ENCODE measurements around the gene GTF2I.
A peak's percentile ranks its signal among the peaks of the same experiment; 100 is the strongest.
"Not testable (repeated sequence)": the region's sequence is repeated elsewhere in the genome, so short reads cannot be mapped to it uniquely, and the experiment has no call there.

The GTF2I gene

DNA sequence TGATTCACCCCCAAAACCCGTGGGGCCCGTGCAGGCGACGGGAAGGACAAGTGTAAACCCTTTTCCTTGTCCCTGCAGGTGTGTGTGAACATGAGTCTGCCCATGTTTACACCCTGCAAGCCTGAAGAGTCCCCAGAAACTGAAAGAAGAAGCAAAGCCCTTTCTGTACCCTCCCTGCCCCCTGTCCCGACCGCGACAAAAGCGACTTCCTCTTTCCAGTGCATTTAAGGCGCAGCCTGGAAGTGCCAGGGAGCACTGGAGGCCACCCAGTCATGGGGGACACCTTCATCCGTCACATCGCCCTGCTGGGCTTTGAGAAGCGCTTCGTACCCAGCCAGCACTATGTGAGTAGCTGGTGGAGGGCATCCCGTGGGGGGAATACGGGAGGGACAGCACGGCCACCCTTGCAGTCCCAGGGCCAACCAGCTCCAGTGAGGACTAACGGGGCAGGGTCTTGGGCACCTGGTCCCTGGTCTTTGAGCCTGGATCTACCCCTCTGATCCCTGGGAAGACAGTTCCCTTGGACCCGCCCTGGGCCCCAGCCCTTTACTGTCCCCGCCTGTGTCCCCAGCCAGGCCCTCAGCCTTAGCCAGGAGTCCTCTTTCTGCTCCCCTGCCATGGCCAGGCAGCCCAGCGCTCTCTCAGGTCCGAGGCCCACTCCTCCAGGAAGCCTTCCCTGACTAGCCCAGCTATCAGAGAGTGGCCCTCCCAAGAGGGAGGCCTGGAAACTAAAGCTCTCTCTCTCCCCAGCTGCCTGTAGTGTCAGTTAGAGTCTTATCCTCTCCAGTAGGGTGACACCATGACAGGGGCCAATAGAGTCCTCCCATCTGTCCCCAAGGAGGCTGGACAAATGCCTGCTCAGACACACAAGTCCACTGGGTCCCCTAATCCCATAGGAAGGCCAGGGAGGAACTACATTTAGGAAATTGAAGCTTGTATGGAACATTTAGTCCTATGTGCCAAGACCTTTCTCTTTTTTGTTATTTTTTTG is 116.5 kb downstream of the GTF2I start, which contains the start of gene NCF1:
TSS of gene NCF1 (plus strand) at position 252 of the 991 bp plus-strand sequence. CDS start at position 273, 21 bp downstream.
- not testable (repeated sequence) for DNase-seq (ENCODE audit: low read depth, low spot score)

DNA sequence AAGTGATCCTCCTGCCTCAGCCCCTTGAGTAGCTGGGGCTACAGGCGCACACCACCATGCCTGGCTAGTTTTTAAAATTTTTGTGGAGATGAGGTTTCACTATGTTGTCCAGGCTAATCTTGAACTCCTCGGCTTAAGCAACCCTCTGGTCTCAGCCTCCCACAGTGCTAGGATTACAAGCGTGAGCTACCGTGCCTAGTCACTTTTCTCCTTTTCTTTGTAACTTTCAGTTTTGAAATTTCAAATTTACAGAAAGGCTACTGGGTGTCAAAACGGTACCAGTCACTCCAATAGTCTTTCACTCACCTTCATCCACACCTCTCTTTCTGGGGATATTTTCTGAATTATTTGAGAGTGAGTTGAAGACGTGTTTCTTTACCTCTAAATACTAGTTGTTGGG is 117.6 kb downstream of the GTF2I start:
- not testable (repeated sequence) for DNase-seq (ENCODE audit: low read depth, low spot score)

DNA sequence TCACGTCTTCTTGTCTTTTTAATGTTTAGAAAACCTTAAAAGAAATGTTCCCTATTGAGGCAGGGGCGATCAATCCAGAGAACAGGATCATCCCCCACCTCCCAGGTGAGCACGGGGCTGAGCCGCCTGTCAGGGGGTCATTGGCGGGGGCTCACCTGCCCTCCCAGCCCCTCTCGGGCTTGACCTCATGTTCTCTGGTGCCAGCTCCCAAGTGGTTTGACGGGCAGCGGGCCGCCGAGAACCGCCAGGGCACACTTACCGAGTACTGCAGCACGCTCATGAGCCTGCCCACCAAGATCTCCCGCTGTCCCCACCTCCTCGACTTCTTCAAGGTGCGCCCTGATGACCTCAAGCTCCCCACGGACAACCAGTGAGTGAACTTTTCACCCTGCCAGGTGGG is 121.5 kb downstream of the GTF2I start:
- not testable (repeated sequence) for DNase-seq (ENCODE audit: low read depth, low spot score)

DNA sequence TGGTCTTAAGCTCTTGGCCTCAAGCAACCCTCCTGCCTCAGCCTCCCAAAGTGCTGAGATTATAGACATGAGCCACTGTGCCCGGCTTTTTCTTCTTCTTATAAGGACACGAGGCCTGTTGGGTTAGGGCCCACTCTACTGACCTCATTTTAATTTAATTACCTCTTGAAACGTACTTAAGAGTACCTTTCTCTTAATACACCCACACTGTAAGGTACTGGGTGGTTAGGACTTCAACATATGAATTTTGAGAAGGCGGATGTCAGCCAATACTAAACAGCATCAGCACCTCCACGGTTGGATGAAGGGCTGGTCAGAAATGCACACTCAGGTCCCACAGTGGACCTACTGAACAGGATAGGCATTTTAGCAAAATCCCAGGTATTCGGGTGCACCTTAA is 124.2 kb downstream of the GTF2I start:
- not testable (repeated sequence) for DNase-seq (ENCODE audit: low read depth, low spot score)

DNA sequence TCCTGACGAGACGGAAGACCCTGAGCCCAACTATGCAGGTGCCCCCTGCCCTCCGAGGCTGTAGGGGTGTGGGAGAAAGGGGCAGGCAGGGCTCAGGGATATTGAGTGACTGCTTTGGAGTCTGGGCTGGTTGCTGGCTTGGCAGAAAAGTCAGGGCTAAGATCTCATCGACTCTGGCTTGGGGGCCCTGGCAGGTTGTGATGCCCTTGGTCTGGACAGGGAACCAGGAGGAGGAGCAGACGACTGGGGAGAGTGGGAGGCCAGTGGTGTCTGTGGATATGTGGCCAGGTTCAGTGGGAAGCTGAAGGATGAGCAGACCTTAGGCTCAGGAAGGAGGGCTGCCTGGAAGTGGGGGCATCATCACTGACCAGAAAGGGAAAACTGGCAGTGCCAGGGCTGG is 126.1 kb downstream of the GTF2I start:
- not testable (repeated sequence) for DNase-seq (ENCODE audit: low read depth, low spot score)

DNA sequence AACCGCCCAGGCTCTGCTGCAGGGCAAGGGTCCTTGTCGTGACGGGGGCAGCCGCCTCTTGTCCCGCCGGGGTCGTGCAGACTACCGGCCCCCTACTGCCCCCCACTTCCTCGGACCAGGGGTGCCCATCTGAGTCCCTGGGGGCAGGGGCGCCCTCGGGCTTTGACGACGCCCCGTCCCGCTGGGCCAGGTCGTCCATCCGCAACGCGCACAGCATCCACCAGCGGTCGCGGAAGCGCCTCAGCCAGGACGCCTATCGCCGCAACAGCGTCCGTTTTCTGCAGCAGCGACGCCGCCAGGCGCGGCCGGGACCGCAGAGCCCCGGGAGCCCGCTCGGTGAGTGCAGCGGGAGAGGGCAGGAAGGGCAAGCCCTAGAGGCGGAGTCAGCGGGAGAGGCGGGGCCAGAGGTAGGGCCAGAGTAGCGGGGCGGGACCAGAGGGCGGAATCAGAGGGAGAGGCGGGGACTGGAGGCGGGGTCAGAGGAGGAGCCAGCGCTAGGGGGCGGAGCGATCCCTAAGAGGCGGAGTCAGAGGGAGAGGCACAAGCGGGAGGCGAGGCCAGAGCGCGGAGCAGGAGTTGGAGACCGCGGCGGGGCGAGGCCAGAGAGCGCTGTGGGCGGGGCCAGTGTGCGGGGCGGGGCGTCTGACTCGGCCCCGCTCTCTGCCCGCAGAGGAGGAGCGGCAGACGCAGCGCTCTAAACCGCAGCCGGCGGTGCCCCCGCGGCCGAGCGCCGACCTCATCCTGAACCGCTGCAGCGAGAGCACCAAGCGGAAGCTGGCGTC is 131.0 kb downstream of the GTF2I start:
- peak; percentile 20 for DNase-seq (ENCODE audit: low read depth, low spot score)

DNA sequence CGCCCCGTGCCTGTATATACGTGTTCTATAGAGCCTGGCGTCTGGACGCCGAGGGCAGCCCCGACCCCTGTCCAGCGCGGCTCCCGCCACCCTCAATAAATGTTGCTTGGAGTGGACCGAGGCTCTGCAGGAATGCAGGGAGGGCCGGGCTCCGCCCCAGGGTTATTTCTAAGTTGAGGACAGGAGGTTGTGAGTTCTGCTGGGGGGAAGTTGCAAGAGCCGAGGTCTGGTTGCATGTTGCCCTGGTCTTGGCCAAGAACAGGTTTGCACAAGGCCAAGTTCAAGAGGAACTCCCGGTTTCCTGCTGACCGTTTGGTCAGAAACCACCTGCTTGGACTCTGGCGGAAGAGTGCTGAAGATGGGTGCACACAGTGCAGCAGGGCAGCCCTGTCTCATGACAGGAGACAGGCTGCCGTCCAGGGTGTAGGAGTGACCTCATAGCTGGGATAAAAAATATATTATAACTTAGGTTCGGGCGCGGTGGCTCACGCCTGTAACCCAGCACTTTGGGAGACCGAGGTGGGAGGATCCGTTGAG is 131.8 kb downstream of the GTF2I start:
- DNase-seq (ENCODE audit: low read depth, low spot score), result not testable (repeated sequence)

DNA sequence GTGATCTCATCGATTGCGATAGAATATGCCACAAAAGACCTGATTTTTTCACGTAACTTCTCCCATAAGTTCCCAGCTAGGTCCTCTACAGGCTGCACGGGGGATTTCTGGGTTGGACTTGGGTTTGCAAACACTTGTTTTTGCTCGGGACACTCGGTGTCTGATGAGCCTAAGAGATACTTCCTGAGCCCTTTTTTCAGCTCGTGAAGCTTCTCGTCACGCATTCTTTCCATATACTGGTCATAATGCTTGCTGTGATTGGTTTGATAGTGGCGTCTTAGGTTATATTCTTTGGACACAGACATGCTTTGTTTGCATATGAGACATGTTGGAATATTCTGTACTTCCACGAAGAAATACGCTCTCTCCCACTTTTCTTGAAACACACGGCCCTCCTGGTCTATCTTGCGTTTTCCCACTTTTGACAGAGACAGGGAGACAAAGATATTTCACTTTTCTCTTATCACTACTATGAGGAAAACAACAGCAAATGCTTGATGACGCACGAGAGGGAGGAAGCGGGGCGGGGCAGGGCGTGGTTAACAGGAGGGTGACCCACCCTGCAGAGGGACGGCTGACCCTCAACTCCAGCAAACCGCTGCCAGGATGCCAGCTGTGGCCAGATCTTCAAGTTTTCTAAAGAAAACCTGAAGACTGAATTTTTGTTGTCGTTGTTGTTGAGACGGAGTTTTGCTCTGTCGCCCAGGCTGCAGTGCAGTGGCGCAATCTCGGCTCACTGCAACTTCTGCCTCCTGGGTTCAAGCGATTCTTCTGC is 140.5 kb downstream of the GTF2I start:
- not testable (repeated sequence) for DNase-seq (ENCODE audit: low read depth, low spot score)

DNA sequence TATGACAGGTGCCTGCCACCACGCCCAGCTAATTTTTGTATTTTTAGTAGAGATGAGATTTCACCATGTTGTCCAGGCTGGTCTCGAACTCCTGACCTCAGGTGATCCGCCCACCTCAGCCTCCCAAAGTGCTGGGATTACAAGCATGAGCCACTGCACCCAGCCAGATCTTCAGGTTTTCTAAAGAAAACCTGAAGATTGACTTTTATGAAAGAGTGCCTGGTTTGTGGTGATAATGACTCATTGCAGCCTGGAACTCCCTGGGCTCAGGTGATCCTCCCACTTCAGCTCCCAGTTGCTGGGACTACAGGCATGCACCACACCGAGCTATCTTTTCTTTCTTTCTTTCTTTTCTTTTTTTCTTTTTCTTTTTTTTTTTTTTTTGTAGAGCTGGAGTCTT is 141.1 kb downstream of the GTF2I start:
- DNase-seq (ENCODE audit: low read depth, low spot score), result not testable (repeated sequence)

Measured in brain pericyte (primary cell).